ENCODE measurements around the gene PDIA6.

GRCh38 chr2:10830203-10830602 is 17.6 kb upstream of the PDIA6 start:
- TF ChIP-seq POLR2A (IDR thresholded peaks at IDR 0.05; ENCODE audit: borderline replicate concordance, extremely low read depth, insufficient read depth, insufficient read length): no peak
- no peak for TF ChIP-seq CTCF (IDR thresholded peaks at IDR 0.05 in 2 of 3, conservative IDR thresholded peaks at IDR 0.05 in 1 of 3; ENCODE audit: borderline replicate concordance in 1 of 3, insufficient read depth in 1 of 3, low read depth in 2 of 3, low read length in 2 of 3)
- no peak for TF ChIP-seq TCF7L2 (IDR thresholded peaks at IDR 0.05; ENCODE audit: borderline replicate concordance, extremely low read depth, insufficient read depth, insufficient read length)
- no peak for TF ChIP-seq MAX (IDR thresholded peaks at IDR 0.05)
- TF ChIP-seq EZH2 (IDR thresholded peaks at IDR 0.05): no peak
- TF ChIP-seq SP1 (IDR thresholded peaks at IDR 0.05; ENCODE audit: low read depth): no peak
